H9 (cell line): ENCODE results near the gene KIAA1958. TPM values are rescaled to one million over a fixed set of nuclear protein-coding genes. Genes with fewer than 3 reads are reported as not detected.
A peak's percentile ranks its signal among the peaks of the same experiment; 100 is the strongest.

Experiments used
- DNase-seq: peaks from one replicate; pipeline ENCODE4 v3.0.0-alpha.2; 2017
- H2AFZ ChIP-seq: one replicate; pipeline ENCODE4 v1.6.1; 2013; ENCODE audit warnings: mild to moderate bottlenecking, low read length, control low read depth, moderate library complexity
- H2AK5ac ChIP-seq: 2 replicates; pipeline ENCODE4 v1.6.1; 2013; ENCODE audit warnings: low read length, control low read depth, mixed read lengths; ENCODE audit not compliant: insufficient read length
- H2BK120ac ChIP-seq: one replicate; pipeline ENCODE4 v1.6.1; 2013; ENCODE audit warnings: low read depth, mild to moderate bottlenecking, low read length, control low read depth, inconsistent platforms; ENCODE audit not compliant: poor library complexity, severe bottlenecking
- H2BK12ac ChIP-seq: 2 replicates; pipeline ENCODE4 v1.6.1; 2013; ENCODE audit warnings: low read length, control low read depth, mixed read lengths, low read depth; ENCODE audit not compliant: insufficient read length
- H2BK15ac ChIP-seq: 2 replicates; pipeline ENCODE4 v1.6.1; 2013; ENCODE audit warnings: low read depth, low read length, control low read depth
- H2BK20ac ChIP-seq: one replicate; pipeline ENCODE4 v1.6.1; 2013; ENCODE audit warnings: low read depth, mild to moderate bottlenecking, low read length, control low read depth, inconsistent platforms; ENCODE audit not compliant: poor library complexity, severe bottlenecking
- H2BK5ac ChIP-seq: 2 replicates; pipeline ENCODE4 v1.6.1; 2013; ENCODE audit warnings: low read length, control low read depth, mixed read lengths; ENCODE audit not compliant: insufficient read length
- H3K14ac ChIP-seq: 2 replicates; pipeline ENCODE4 v1.6.1; 2013; ENCODE audit warnings: low read length, control low read depth; ENCODE audit not compliant: insufficient read depth
- H3K18ac ChIP-seq: 2 replicates; pipeline ENCODE4 v1.6.1; 2013; ENCODE audit warnings: low read depth, mild to moderate bottlenecking, mixed read lengths, low read length, control low read depth; ENCODE audit not compliant: insufficient read length
- H3K23ac ChIP-seq: 2 replicates; pipeline ENCODE4 v1.6.1; 2013; ENCODE audit warnings: low read length, control low read depth, mixed read lengths, low read depth; ENCODE audit not compliant: insufficient read length
- H3K23me2 ChIP-seq: 2 replicates; pipeline ENCODE4 v1.6.1; 2013; ENCODE audit warnings: low read depth, mild to moderate bottlenecking, mixed read lengths, low read length, control low read depth; ENCODE audit not compliant: insufficient read length, poor library complexity, severe bottlenecking
- H3K27ac ChIP-seq: 2 replicates; pipeline ENCODE4 v1.5.1; 2013; ENCODE audit warnings: low read length, control low read depth, mixed read lengths, low read depth; ENCODE audit not compliant: insufficient read length
- H3K27me3 ChIP-seq: 2 replicates; pipeline ENCODE4 v1.6.1; 2013; ENCODE audit warnings: low read length, control low read depth, inconsistent platforms; ENCODE audit not compliant: insufficient read depth
- H3K4ac ChIP-seq: 2 replicates; pipeline ENCODE4 v1.6.1; 2013; ENCODE audit warnings: low read depth, mild to moderate bottlenecking, control low read depth, inconsistent platforms, low read length, moderate library complexity
- H3K4me1 ChIP-seq: 2 replicates; pipeline ENCODE4 v1.6.1; 2013; ENCODE audit warnings: low read length, control low read depth, inconsistent platforms; ENCODE audit not compliant: insufficient read depth
- H3K4me2 ChIP-seq: 2 replicates; pipeline ENCODE4 v1.6.1; 2013; ENCODE audit warnings: low read length, control low read depth, mixed read lengths; ENCODE audit not compliant: insufficient read length, insufficient read depth
- H3K56ac ChIP-seq: 2 replicates; pipeline ENCODE4 v1.6.1; 2013; ENCODE audit warnings: low read depth, mild to moderate bottlenecking, mixed read lengths, low read length, control low read depth; ENCODE audit not compliant: insufficient read length
- H3K79me1 ChIP-seq: 2 replicates; pipeline ENCODE4 v1.6.1; 2013; ENCODE audit warnings: low read depth, mild to moderate bottlenecking, moderate library complexity, low read length, control low read depth, inconsistent platforms; ENCODE audit not compliant: insufficient read depth, poor library complexity, severe bottlenecking
- H3K79me2 ChIP-seq: 2 replicates; pipeline ENCODE4 v1.6.1; 2013; ENCODE audit warnings: low read length, control low read depth, inconsistent platforms; ENCODE audit not compliant: insufficient read depth
- H3K9ac ChIP-seq: 2 replicates; pipeline ENCODE4 v1.6.1; 2013; ENCODE audit warnings: low read length, control low read depth, mixed read lengths; ENCODE audit not compliant: insufficient read length; ENCODE audit errors: extremely low read depth
- H3K9me3 ChIP-seq: one replicate; pipeline ENCODE4 v1.6.1; 2013; ENCODE audit warnings: low read depth, low read length, inconsistent platforms; ENCODE audit not compliant: control insufficient read depth
- H3T11ph ChIP-seq: one replicate; pipeline ENCODE4 v1.6.1; 2013; ENCODE audit warnings: mild to moderate bottlenecking, low read length, control low read depth, inconsistent platforms
- H4K20me1 ChIP-seq: one replicate; pipeline ENCODE4 v1.6.1; 2013; ENCODE audit not compliant: control insufficient read depth, insufficient read length, insufficient read depth
- H4K5ac ChIP-seq: 2 replicates; pipeline ENCODE4 v1.6.1; 2013; ENCODE audit warnings: low read depth, mild to moderate bottlenecking, mixed read lengths, low read length, control low read depth; ENCODE audit not compliant: insufficient read length
- H4K8ac ChIP-seq: replicated peaks from 2 replicates; pipeline ENCODE4 v1.6.1; 2013; ENCODE audit warnings: low read length, control low read depth, mixed read lengths, low read depth; ENCODE audit not compliant: insufficient read length
- H4K91ac ChIP-seq: 2 replicates; pipeline ENCODE4 v1.6.1; 2013; ENCODE audit warnings: low read depth, mild to moderate bottlenecking, moderate library complexity, mixed read lengths, low read length, control low read depth; ENCODE audit not compliant: insufficient read length
- H3K27ac Mint-ChIP-seq, 3 experiments: 2 replicates in 2 of 3; 3 replicates in 1 of 3; pipeline ENCODE4 v1.8.0; 2020 to 2021; ENCODE audit warnings: mixed read lengths in 3 of 3, mild to moderate bottlenecking in 1 of 3, moderate library complexity in 1 of 3
- H3K27me3 Mint-ChIP-seq: 2 replicates; pipeline ENCODE4 v1.8.0; 2021; ENCODE audit warnings: low read depth, mild to moderate bottlenecking, moderate library complexity, mixed read lengths
- H3K36me3 Mint-ChIP-seq, 3 experiments: 2 replicates in 2 of 3; 3 replicates in 1 of 3; pipeline ENCODE4 v1.8.0; 2020 to 2021; ENCODE audit warnings: low read depth in 3 of 3, mixed read lengths in 3 of 3; ENCODE audit not compliant: insufficient read depth in 1 of 3
- H3K4me1 Mint-ChIP-seq, 2 experiments: 2 replicates each; pipeline ENCODE4 v1.8.0; 2020; ENCODE audit warnings: mixed read lengths in 2 of 2
- H3K4me3 Mint-ChIP-seq, 2 experiments: 2 replicates in 1 of 2; 3 replicates in 1 of 2; pipeline ENCODE4 v1.8.0; 2020 to 2021; ENCODE audit warnings: mild to moderate bottlenecking in 2 of 2, mixed read lengths in 2 of 2, moderate library complexity in 1 of 2
- H3K9me3 Mint-ChIP-seq, 2 experiments: 2 replicates in 1 of 2; 3 replicates in 1 of 2; pipeline ENCODE4 v1.8.0; 2020; ENCODE audit warnings: mild to moderate bottlenecking in 2 of 2, mixed read lengths in 2 of 2, moderate library complexity in 1 of 2
- CTCF ChIP-seq: fragments of 200-600 bp; sonication (generic); conservative IDR thresholded peaks from 3 replicates; pipeline ENCODE4 v1.8.0; 2021; ENCODE audit warnings: antibody characterized with exemption, mild to moderate bottlenecking
- WGBS: extraction: QIAGEN DNeasy Blood & Tissue Kit; methylation state at CpG from one replicate; pipeline ENCODE4 v1.1.7; 2013; ENCODE audit warnings: missing lambda C conversion rate, low lambda C conversion rate, mixed read lengths; ENCODE audit not compliant: insufficient read length; ENCODE audit errors: extremely low coverage; 5-methylcytosine and 5-hydroxymethylcytosine counted together
- total RNA-seq: library from RNA; stranded (reverse); gene quantifications from 2 replicates; pipeline ENCODE4 v1.2.1, GENCODE V29; 2021

The KIAA1958 gene
- total RNA-seq, 1 experiment from 2014 or later: 34.0 TPM

GRCh38 chr9:112655668-112656067 is 169.0 kb downstream of the KIAA1958 start:
- no peak for TF ChIP-seq CTCF
- H4K8ac ChIP-seq: no peak overlapping the region
- Mint-ChIP-seq H3K4me3 (no peak overlapping the region), H3K36me3 (peaks cover 8 to 16% (median 9%) of the 10 kb centered on the region in 3 experiments; a peak in 6 of 7 replicates), H3K27ac (peak overlapping the region; percentile 16 to 76 (median 37)), H3K4me1 (peaks cover 36 to 38% of the 10 kb centered on the region in 2 experiments), H3K27me3 (no peaks in the 10 kb centered on the region), H3K9me3 (no peaks in the 10 kb centered on the region)
- no peaks in the 10 kb centered on the region for H4K20me1 ChIP-seq
- H2BK20ac ChIP-seq: no peak overlapping the region
- H3K27ac ChIP-seq: no peak overlapping the region
- no peak overlapping the region for H2BK120ac ChIP-seq
- H3T11ph ChIP-seq: no peak overlapping the region
- no peaks in the 10 kb centered on the region for H3K79me1 ChIP-seq
- H3K9me3 ChIP-seq: no peaks in the 10 kb centered on the region
- H3K9ac ChIP-seq: no peak overlapping the region
- H3K56ac ChIP-seq: no peak overlapping the region
- H3K4ac ChIP-seq: no peak overlapping the region
- no peak overlapping the region for H3K4me2 ChIP-seq
- no peak overlapping the region for H4K5ac ChIP-seq
- no peaks in the 10 kb centered on the region for H3K23me2 ChIP-seq
- H2AFZ ChIP-seq: no peak overlapping the region
- no peak for DNase-seq
- H3K27me3 ChIP-seq: no peaks in the 10 kb centered on the region
- H3K4me1 ChIP-seq: peaks cover 5% of the 10 kb centered on the region; the same call in 1 of the 2 replicates
- no peak overlapping the region for H3K14ac ChIP-seq
- no peak overlapping the region for H2AK5ac ChIP-seq
- no peak overlapping the region for H2BK15ac ChIP-seq
- no peak overlapping the region for H2BK5ac ChIP-seq
- no peak overlapping the region for H3K18ac ChIP-seq
- no peak overlapping the region for H3K23ac ChIP-seq
- no peak overlapping the region for H4K91ac ChIP-seq
- H2BK12ac ChIP-seq: no peak overlapping the region
- H3K79me2 ChIP-seq: no peaks in the 10 kb centered on the region
- WGBS: no CpG with 5 or more reads among the region's 3 CpGs
